NT2/D1 (cell line): ENCODE measurements around the gene IKZF3.

Source experiments
- DNase-seq: peaks from one replicate; pipeline ENCODE4 v3.0.0-alpha.2; 2011; ENCODE audit warnings: low read depth, low spot score
- H3K27me3 ChIP-seq: 2 replicates; pipeline ENCODE4 v1.6.0; 2011; ENCODE audit warnings: mild to moderate bottlenecking; ENCODE audit not compliant: insufficient read length, insufficient read depth
- H3K36me3 ChIP-seq: 2 replicates; pipeline ENCODE4 v1.6.1; 2011; ENCODE audit warnings: mild to moderate bottlenecking, low read length, mixed read lengths; ENCODE audit not compliant: insufficient read depth, insufficient read length
- H3K4me1 ChIP-seq: 2 replicates; pipeline ENCODE4 v1.5.1; 2011; ENCODE audit not compliant: insufficient read depth, insufficient read length
- H3K4me3 ChIP-seq: 2 replicates; pipeline ENCODE4 v1.5.1; 2011; ENCODE audit warnings: low read depth; ENCODE audit not compliant: insufficient read length
- H3K9ac ChIP-seq: 2 replicates; pipeline ENCODE4 v1.6.0; 2011; ENCODE audit warnings: low read depth; ENCODE audit not compliant: insufficient read length
- H3K9me3 ChIP-seq: 2 replicates; pipeline ENCODE4 v1.5.1; 2011; ENCODE audit warnings: mild to moderate bottlenecking, low read length; ENCODE audit not compliant: insufficient read depth
- SUZ12 ChIP-seq: IDR thresholded peaks from 2 replicates; pipeline ENCODE4 v1.6.1; 2011; ENCODE audit not compliant: insufficient read length, insufficient read depth; ENCODE audit errors: extremely low read depth
- YY1 ChIP-seq: IDR thresholded peaks from 2 replicates; pipeline ENCODE4 v1.6.1; 2011; ENCODE audit not compliant: insufficient read length, insufficient read depth
- ZNF274 ChIP-seq: IDR thresholded peaks from 2 replicates; pipeline ENCODE4 v1.6.1; 2011; ENCODE audit warnings: mild to moderate bottlenecking, low read depth, low read length

The IKZF3 gene

DNA sequence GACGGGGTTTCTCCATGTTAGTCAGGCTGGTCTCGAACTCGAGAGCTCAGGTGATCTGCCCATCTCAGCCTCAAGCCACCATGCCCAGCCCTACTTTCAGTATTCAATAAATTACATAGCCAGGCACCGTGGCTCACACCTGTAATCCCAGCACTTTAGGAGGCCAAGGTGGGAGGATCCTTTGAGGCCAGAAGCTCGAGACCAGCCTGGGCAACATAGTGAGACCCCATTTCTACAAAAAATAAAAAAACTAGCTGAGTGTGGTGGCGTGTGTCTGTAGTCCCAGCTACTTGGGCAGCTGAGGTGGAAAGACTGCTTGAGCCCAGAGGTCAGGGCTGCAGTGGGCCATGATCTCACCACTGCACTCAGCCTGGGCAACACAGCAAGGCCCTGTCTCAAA, 142.0 kb downstream of the IKZF3 start:
- Histone ChIP-seq H3K4me3 (no peak overlapping the region), H3K27me3 (no peaks in the 10 kb centered on the region), H3K9me3 (no peaks in the 10 kb centered on the region), H3K9ac (no peak overlapping the region), H3K36me3 (peaks cover 85% of the 10 kb centered on the region), H3K4me1 (peaks cover 9% of the 10 kb centered on the region)
- no peak for TF ChIP-seq YY1
- no peak for TF ChIP-seq ZNF274
- TF ChIP-seq SUZ12: no peak
- no peak for DNase-seq

DNA sequence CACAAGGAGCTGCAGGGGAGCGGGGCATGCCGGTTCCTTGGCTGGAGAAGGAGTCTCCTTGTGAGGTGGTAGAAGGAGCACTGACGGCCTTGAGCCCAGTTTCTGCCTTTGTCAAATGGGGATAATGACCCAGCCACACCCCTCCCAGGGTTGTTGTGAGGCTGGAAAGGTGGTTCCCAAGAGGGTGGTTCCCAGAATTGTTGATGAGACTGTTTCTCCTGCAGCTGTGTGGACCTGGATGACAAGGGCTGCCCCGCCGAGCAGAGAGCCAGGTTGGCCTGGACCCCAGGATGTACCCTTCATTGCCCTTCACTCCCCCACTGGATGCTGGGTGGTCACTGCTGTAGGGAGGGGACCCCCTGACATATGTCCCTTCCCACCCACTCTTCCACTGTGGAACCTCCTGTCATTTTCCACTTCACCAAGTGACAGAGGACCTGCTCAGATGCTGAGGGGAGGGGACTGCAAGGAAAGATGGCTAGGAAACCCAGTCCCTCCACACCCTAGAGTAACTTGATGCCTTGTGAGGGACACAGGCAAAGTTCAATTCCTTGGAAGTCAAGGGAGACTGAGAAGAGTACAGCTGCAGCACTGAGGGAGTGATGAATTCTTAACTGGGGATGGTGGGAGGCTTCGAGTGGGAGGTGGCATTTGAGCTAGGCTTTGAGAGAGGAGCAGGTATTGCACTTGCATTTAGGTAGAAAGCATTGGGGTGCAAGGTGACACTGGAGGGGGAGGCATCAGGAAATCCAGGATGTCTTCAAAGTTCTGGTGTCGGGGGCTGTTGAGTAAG, 144.4 kb downstream of the IKZF3 start:
- Histone ChIP-seq H3K4me3 (no peak overlapping the region), H3K36me3 (peaks cover 84% of the 10 kb centered on the region), H3K9ac (no peak overlapping the region), H3K27me3 (no peaks in the 10 kb centered on the region), H3K9me3 (no peaks in the 10 kb centered on the region), H3K4me1 (peaks cover 11% of the 10 kb centered on the region)
- DNase-seq: no peak
- TF ChIP-seq ZNF274: no peak
- no peak for TF ChIP-seq SUZ12
- TF ChIP-seq YY1: no peak

DNA sequence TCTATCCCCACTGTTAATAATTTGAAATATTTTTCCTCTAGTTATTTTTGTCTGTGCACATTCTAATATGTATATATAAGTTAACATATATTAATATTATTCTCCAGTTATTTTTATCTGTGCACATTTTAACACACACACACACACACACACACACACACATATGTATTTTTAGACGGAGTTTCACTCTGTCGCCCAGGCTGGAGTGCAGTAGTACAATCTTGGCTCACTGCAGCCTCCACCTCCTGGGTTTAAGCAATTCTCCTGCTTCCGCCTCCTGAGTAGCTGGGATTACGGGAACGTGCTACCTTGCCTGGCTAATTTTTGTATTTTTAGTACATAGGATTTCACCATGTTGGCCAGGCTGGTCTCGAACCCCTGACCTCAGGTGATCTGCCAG, 146.5 kb downstream of the IKZF3 start:
- Histone ChIP-seq H3K27me3 (no peaks in the 10 kb centered on the region), H3K36me3 (peaks cover 77% of the 10 kb centered on the region), H3K4me1 (peaks cover 2% of the 10 kb centered on the region), H3K4me3 (no peak overlapping the region), H3K9ac (no peak overlapping the region), H3K9me3 (no peaks in the 10 kb centered on the region)
- no peak for TF ChIP-seq SUZ12
- no peak for TF ChIP-seq YY1
- TF ChIP-seq ZNF274: no peak
- DNase-seq: no peak

DNA sequence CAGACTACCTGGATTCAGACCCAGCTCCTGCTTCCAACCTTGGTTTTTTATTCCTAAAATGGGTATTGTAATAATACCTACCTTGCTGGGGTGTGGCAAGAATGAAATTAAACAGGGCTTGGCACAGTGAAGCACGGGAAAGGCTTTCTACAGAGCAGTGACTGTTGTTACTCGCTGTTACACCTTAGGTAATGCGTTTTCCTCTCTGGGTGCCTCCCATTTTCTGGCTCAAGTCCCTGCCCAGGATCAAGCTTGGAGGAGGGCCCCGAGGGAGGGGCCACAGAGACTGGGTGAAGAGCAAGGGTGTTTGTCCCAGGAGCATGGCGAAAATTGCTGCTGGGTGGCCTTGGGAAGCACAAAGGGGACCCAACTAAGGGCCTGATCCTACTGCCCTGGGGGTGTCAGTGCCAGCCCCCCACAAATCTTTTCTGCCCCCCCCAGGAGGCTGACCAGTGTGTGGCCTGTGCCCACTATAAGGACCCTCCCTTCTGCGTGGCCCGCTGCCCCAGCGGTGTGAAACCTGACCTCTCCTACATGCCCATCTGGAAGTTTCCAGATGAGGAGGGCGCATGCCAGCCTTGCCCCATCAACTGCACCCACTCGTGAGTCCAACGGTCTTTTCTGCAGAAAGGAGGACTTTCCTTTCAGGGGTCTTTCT, 147.1 kb downstream of the IKZF3 start:
- peaks cover 2% of the 10 kb centered on the region for H3K4me1 ChIP-seq
- no peak for TF ChIP-seq YY1
- no peak for TF ChIP-seq SUZ12
- no peak for TF ChIP-seq ZNF274
- no peaks in the 10 kb centered on the region for H3K27me3 ChIP-seq
- H3K9me3 ChIP-seq: no peaks in the 10 kb centered on the region
- no peak for DNase-seq
- H3K9ac ChIP-seq: no peak overlapping the region
- peaks cover 80% of the 10 kb centered on the region for H3K36me3 ChIP-seq
- H3K4me3 ChIP-seq: no peak overlapping the region

DNA sequence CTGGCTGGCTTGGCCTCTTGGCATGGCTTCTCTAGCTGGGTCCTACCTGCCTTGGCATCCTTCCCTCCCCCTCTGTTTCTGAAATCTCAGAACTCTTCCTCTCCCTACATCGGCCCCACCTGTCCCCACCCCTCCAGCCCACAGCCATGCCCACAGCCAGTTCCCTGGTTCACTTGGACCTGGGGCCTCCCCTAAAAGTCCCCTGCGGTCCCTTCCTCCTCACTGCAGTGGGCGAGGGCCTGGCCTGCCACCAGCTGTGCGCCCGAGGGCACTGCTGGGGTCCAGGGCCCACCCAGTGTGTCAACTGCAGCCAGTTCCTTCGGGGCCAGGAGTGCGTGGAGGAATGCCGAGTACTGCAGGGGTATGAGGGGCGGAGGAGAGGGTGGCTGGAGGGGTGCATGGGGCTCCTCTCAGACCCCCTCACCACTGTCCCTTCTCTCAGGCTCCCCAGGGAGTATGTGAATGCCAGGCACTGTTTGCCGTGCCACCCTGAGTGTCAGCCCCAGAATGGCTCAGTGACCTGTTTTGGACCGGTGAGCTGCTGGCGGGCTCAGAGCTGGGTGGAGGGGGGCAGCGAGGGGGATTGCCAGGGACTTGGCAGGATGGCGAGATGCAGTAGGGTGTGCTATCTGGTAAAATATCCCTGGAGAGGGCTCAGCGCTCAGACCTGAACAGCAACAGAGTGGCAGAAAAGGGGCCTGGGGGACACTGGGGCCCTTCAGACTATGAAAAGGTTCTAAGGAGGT, 147.9 kb downstream of the IKZF3 start:
- Histone ChIP-seq H3K4me1 (peaks cover 2% of the 10 kb centered on the region), H3K9ac (no peak overlapping the region), H3K27me3 (no peaks in the 10 kb centered on the region), H3K9me3 (no peaks in the 10 kb centered on the region), H3K4me3 (no peak overlapping the region), H3K36me3 (peaks cover 81% of the 10 kb centered on the region)
- TF ChIP-seq YY1 (no peak), ZNF274 (no peak), SUZ12 (no peak)
- no peak for DNase-seq

DNA sequence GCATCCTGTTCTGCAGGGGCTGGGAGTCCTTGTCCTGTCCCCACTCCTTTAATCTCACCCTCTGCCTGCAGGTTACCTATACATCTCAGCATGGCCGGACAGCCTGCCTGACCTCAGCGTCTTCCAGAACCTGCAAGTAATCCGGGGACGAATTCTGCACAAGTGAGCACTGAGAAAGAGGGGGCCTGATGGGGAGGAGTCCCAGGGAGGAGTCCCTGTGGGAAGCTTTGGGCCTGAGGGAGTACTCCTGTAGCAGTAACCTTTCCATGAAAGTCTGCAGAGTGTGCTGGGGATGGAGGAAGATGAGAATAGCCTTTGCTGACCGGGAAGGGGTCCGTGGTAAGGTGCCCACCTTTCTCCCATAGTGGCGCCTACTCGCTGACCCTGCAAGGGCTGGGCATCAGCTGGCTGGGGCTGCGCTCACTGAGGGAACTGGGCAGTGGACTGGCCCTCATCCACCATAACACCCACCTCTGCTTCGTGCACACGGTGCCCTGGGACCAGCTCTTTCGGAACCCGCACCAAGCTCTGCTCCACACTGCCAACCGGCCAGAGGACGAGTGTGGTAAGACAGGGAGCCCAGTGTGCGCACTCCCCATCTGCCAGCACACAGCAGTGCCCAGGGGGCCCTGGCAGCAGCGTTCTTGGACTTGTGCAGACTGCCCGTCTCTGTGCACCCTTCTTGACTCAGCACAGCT, 148.6 kb downstream of the IKZF3 start:
- peaks cover 83% of the 10 kb centered on the region for H3K36me3 ChIP-seq
- H3K9ac ChIP-seq: no peak overlapping the region
- H3K4me1 ChIP-seq: peaks cover 2% of the 10 kb centered on the region
- H3K9me3 ChIP-seq: no peaks in the 10 kb centered on the region
- TF ChIP-seq ZNF274: no peak
- no peak for TF ChIP-seq SUZ12
- TF ChIP-seq YY1: no peak
- no peaks in the 10 kb centered on the region for H3K27me3 ChIP-seq
- no peak for DNase-seq
- no peak overlapping the region for H3K4me3 ChIP-seq
